ENCODE data around the gene FCRL2.

The FCRL2 gene

DNA sequence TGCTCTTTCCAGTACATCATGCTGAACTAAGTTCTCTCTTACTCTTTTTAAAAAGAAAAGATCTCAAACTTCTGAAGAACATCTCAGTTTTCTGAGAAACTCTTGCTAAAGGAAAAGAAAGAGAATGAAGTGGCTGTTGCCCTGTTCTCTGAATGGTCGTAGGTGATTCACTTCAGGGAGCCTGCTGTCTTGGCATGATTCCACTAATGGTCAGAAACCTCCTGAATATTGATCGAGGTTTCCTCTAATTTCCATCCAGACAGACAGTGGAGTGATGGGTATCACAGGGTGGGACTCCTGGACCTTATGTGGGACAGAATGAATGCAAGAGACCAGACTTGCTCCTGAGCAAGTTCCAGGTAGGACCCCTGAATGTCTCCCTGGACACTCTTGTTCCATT, 2.5 kb downstream of the FCRL2 start:
- Histone ChIP-seq H3K27ac (ENCODE audit: poor library complexity, severe bottlenecking) (no peak overlapping the region), H3K4me3 (ENCODE audit: severe bottlenecking) (no peak overlapping the region), H3K27me3 (ENCODE audit: insufficient read depth, poor library complexity, severe bottlenecking) (no peaks in the 10 kb centered on the region), H3K36me3 (ENCODE audit: low read depth) (no peaks in the 10 kb centered on the region), H3K4me1 (ENCODE audit: insufficient read depth, poor library complexity, severe bottlenecking) (no peaks in the 10 kb centered on the region), H3K9me3 (ENCODE audit: severe bottlenecking) (no peaks in the 10 kb centered on the region)
- ATAC-seq (ENCODE audit: low read depth) (no peak), DNase-seq (ENCODE audit: low spot score) (no peak)
- TF ChIP-seq, protein P1, sequence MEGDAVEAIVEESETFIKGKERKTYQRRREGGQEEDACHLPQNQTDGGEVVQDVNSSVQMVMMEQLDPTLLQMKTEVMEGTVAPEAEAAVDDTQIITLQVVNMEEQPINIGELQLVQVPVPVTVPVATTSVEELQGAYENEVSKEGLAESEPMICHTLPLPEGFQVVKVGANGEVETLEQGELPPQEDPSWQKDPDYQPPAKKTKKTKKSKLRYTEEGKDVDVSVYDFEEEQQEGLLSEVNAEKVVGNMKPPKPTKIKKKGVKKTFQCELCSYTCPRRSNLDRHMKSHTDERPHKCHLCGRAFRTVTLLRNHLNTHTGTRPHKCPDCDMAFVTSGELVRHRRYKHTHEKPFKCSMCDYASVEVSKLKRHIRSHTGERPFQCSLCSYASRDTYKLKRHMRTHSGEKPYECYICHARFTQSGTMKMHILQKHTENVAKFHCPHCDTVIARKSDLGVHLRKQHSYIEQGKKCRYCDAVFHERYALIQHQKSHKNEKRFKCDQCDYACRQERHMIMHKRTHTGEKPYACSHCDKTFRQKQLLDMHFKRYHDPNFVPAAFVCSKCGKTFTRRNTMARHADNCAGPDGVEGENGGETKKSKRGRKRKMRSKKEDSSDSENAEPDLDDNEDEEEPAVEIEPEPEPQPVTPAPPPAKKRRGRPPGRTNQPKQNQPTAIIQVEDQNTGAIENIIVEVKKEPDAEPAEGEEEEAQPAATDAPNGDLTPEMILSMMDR (IDR thresholded peaks at IDR 0.05; ENCODE audit: poor library complexity, severe bottlenecking) = no peak

DNA sequence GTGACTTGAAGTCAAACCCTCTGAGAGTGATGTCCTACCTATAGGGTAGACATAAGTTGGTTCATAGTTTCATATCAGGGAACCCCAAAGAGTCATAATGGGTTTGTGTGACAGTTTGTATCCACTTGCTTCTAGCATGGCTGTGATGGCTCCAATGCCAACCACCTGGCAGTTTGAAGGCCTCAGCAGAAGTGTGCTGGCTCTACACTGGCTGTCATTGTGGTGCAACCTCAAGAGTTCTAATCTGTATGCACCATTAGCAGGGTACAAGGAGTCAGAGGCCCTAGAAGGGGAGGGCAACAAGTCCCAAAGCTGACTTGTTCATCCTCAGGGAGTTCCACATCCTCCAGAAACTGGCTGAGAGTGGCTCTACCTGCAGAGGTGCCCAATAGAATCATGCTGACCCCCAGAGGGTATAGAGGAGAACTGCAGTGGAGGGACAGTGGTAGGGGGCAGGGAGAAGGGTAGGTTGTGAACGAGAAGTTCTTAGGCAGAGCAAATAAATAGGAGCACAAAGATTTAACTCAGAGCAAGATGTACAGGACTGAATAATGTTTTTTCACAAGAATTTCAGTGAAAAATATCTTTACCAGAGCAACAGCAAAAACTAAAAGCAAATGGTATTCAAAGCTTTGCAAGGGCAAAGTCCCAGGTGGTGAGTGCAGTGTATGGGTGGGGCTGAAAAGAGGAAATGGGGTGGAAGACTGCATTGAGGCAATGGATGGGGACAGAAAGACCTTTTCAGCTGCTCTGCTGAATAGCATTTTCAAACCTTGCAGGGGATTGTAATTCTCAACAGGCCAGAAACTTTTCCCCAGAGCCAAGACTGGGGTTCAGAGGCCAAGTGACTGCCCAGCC, 3.2 kb downstream of the FCRL2 start:
- Histone ChIP-seq H3K4me1 (ENCODE audit: insufficient read depth, poor library complexity, severe bottlenecking) (no peaks in the 10 kb centered on the region), H3K4me3 (ENCODE audit: severe bottlenecking) (no peak overlapping the region)

DNA sequence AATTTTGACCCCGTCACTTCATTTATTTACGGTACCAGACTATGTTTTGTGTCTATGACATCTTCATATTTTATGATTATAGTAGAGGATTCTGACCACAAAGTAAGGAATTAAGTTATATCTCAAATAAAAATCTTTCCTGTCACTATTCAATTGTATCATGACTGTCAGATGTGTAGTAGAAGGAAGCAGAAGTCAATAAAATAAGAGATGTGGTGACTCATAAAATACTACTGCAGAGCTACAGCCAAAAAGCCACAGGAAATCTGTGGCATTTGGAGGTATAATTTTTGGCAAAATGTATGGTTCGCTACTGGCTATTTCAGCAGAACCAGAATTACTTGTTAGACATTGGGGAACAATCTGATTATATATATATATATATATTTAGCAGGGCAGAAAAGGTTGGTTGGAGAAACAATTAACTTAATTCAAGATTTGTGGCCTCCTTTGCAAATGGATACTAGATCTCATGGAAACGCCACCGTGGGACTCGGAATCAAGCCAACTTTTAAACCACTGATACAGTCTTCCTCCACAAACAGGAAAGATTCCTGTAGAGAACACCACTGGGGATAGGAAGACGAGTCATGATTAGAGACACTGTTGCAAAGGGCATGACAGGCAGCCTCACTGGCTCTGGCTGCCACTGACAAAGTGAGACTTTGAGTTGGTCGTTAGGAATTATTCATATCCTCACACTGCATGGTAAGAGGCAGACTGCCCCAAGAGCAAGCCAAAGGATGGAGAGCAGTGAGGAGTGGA, 5.1 kb downstream of the FCRL2 start:
- TF ChIP-seq, protein P1 (IDR thresholded peaks at IDR 0.05; ENCODE audit: poor library complexity, severe bottlenecking) = no peak
- ATAC-seq (ENCODE audit: low read depth) (no peak), DNase-seq (ENCODE audit: low spot score) (no peak)
- no peaks in the 10 kb centered on the region for H3K4me1 ChIP-seq (ENCODE audit: insufficient read depth, poor library complexity, severe bottlenecking)
- H3K9me3 ChIP-seq (ENCODE audit: severe bottlenecking) = no peaks in the 10 kb centered on the region
- H3K4me3 ChIP-seq (ENCODE audit: severe bottlenecking) = no peak overlapping the region
- H3K36me3 ChIP-seq (ENCODE audit: low read depth) = no peaks in the 10 kb centered on the region
- no peaks in the 10 kb centered on the region for H3K27me3 ChIP-seq (ENCODE audit: insufficient read depth, poor library complexity, severe bottlenecking)
- H3K27ac ChIP-seq (ENCODE audit: poor library complexity, severe bottlenecking) = no peak overlapping the region

More for the DNA sequence above, 3.2 kb downstream of the FCRL2 start:
- Histone ChIP-seq H3K27me3 (ENCODE audit: insufficient read depth, poor library complexity, severe bottlenecking) (no peaks in the 10 kb centered on the region), H3K36me3 (ENCODE audit: low read depth) (no peaks in the 10 kb centered on the region), H3K9me3 (ENCODE audit: severe bottlenecking) (no peaks in the 10 kb centered on the region), H3K27ac (ENCODE audit: poor library complexity, severe bottlenecking) (no peak overlapping the region)
- DNase-seq (ENCODE audit: low spot score) (no peak), ATAC-seq (ENCODE audit: low read depth) (no peak)
- TF ChIP-seq, protein P1 (IDR thresholded peaks at IDR 0.05; ENCODE audit: poor library complexity, severe bottlenecking) = no peak

DNA sequence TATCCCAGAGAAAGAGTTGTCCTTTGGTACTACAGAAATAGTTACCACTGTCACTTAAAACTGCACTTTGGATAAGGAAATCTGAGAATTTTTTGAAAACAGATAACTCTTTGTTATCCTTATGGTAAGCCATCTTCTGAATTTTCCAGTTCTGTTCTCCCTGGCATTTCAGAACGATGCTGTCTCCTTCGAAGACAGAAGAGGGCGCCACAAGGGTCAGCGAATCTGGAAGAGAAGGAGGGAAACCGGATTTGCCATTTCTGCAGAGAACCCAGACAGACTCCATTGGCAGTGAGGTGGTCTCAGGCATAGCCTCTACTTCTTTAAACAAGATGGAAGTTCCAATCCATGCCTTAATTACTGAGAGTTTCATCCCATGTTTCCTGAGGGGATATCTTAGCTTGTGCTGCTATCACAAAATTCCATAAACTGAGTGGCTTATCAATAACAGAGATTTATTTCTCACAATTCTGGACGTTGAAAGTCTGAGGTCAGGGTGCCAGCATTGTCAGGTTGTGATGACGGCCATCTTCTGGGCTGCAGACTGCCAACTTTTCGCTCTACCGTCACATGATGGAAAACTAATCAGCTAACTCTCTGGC, 6.4 kb downstream of the FCRL2 start:
- no peaks in the 10 kb centered on the region for H3K36me3 ChIP-seq (ENCODE audit: low read depth)

More for the DNA sequence above, 6.4 kb downstream of the FCRL2 start:
- Histone ChIP-seq H3K9me3 (ENCODE audit: severe bottlenecking) (no peaks in the 10 kb centered on the region), H3K27ac (ENCODE audit: poor library complexity, severe bottlenecking) (no peak overlapping the region), H3K4me3 (ENCODE audit: severe bottlenecking) (no peak overlapping the region), H3K4me1 (ENCODE audit: insufficient read depth, poor library complexity, severe bottlenecking) (no peaks in the 10 kb centered on the region), H3K27me3 (ENCODE audit: insufficient read depth, poor library complexity, severe bottlenecking) (peaks cover 4% of the 10 kb centered on the region)
- ATAC-seq (ENCODE audit: low read depth) (no peak), DNase-seq (ENCODE audit: low spot score) (no peak)
- TF ChIP-seq, protein P1 (IDR thresholded peaks at IDR 0.05; ENCODE audit: poor library complexity, severe bottlenecking) = no peak
